SK-N-SH treated with all-trans-retinoic acid at 6 μM for 48 hours (cell line): ENCODE data around the gene TSPAN9.

Source experiments
- ARNTL ChIP-seq: fragments of 450-650 bp; formaldehyde crosslinking; IDR thresholded peaks from 2 replicates; pipeline ENCODE4 v1.5.0; 2020; ENCODE audit warnings: low read depth, mild to moderate bottlenecking, moderate library complexity, borderline replicate concordance
- CSRNP3 ChIP-seq: fragments of 250-450 bp; sonication (Bioruptor Pico); IDR thresholded peaks from 2 replicates; pipeline ENCODE4 v1.5.1; 2021; ENCODE audit warnings: mild to moderate bottlenecking, moderate library complexity
- ISL1 ChIP-seq: fragments of 250-450 bp; sonication (Bioruptor Pico); IDR thresholded peaks from 2 replicates; pipeline ENCODE4 v2.1.2; 2022; ENCODE audit warnings: mild to moderate bottlenecking, moderate library complexity
- SNAI2 ChIP-seq: fragments of 250-450 bp; sonication (Bioruptor Pico); IDR thresholded peaks from 2 replicates; pipeline ENCODE4 v1.5.0; 2020; ENCODE audit warnings: mild to moderate bottlenecking, moderate library complexity
- ZC3H10 ChIP-seq: fragments of 250-450 bp; sonication (Bioruptor Pico); IDR thresholded peaks from 2 replicates; pipeline ENCODE4 v1.5.1; 2021; ENCODE audit warnings: mild to moderate bottlenecking, moderate library complexity
- TF ChIP-seq, protein P1 (sequence below): fragments of 250-450 bp; sonication (Bioruptor Pico); IDR thresholded peaks from 2 replicates; pipeline ENCODE4 v1.5.0; 2020; ENCODE audit warnings: mild to moderate bottlenecking, moderate library complexity
- TF ChIP-seq, protein P2 (sequence below): fragments of 250-450 bp; sonication (Bioruptor Pico); IDR thresholded peaks from 2 replicates; pipeline ENCODE4 v1.5.1; 2020; ENCODE audit warnings: low read depth, mild to moderate bottlenecking, moderate library complexity

- TF ChIP-seq CSRNP3 (CRISPR knock-in tag) (no peak), SNAI2 (CRISPR knock-in tag) (no peak), ZC3H10 (no peak), ARNTL (CRISPR knock-in tag) (no peak), ISL1 (CRISPR knock-in tag) (no peak)
- TF ChIP-seq, protein P1, sequence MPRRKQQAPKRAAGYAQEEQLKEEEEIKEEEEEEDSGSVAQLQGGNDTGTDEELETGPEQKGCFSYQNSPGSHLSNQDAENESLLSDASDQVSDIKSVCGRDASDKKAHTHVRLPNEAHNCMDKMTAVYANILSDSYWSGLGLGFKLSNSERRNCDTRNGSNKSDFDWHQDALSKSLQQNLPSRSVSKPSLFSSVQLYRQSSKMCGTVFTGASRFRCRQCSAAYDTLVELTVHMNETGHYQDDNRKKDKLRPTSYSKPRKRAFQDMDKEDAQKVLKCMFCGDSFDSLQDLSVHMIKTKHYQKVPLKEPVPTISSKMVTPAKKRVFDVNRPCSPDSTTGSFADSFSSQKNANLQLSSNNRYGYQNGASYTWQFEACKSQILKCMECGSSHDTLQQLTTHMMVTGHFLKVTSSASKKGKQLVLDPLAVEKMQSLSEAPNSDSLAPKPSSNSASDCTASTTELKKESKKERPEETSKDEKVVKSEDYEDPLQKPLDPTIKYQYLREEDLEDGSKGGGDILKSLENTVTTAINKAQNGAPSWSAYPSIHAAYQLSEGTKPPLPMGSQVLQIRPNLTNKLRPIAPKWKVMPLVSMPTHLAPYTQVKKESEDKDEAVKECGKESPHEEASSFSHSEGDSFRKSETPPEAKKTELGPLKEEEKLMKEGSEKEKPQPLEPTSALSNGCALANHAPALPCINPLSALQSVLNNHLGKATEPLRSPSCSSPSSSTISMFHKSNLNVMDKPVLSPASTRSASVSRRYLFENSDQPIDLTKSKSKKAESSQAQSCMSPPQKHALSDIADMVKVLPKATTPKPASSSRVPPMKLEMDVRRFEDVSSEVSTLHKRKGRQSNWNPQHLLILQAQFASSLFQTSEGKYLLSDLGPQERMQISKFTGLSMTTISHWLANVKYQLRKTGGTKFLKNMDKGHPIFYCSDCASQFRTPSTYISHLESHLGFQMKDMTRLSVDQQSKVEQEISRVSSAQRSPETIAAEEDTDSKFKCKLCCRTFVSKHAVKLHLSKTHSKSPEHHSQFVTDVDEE (CRISPR knock-in tag) = no peak
- TF ChIP-seq, protein P2, sequence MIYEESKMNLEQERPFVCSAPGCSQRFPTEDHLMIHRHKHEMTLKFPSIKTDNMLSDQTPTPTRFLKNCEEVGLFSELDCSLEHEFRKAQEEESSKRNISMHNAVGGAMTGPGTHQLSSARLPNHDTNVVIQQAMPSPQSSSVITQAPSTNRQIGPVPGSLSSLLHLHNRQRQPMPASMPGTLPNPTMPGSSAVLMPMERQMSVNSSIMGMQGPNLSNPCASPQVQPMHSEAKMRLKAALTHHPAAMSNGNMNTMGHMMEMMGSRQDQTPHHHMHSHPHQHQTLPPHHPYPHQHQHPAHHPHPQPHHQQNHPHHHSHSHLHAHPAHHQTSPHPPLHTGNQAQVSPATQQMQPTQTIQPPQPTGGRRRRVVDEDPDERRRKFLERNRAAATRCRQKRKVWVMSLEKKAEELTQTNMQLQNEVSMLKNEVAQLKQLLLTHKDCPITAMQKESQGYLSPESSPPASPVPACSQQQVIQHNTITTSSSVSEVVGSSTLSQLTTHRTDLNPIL = no peak
These were observed 105.2 kb downstream of the TSPAN9 start for GRCh38 chr12:3182426-3182825.
